Ovary (tissue), 9 donors: Measurements from ENCODE around the gene NDST4. TPM values are rescaled to one million over a fixed set of nuclear protein-coding genes. Genes with fewer than 3 reads are reported as not detected.

Experiments used
- DNase-seq, 5 donors: peaks; one replicate each; pipeline ENCODE4 v3.0.0-alpha.2; 2019 to 2020
- H3K27ac ChIP-seq, 2 donors: fragments of 200-600 bp; one replicate each; pipeline versions ENCODE4 v1.5.1 to v1.8.0; 2019 to 2022
- H3K27me3 ChIP-seq: fragments of 200-600 bp; one replicate; pipeline ENCODE4 v1.8.0; 2022
- H3K36me3 ChIP-seq: fragments of 200-600 bp; sonication (generic); one replicate; pipeline ENCODE4 v1.5.1; 2019
- H3K4me1 ChIP-seq: one replicate; pipeline ENCODE4 v1.8.1; 2013; ENCODE audit warnings: mild to moderate bottlenecking, moderate library complexity; ENCODE audit not compliant: insufficient read depth
- H3K4me3 ChIP-seq: fragments of 200-600 bp; sonication (generic); one replicate; pipeline ENCODE4 v1.5.1; 2017
- H3K9me3 ChIP-seq, 2 donors: fragments of 200-600 bp in 1 of 2; sonication (generic) in 1 of 2; one replicate each; pipeline versions ENCODE4 v1.5.1 to v1.8.1; 2013 to 2019; ENCODE audit warnings: mild to moderate bottlenecking in 1 of 2, moderate library complexity in 1 of 2
- CTCF ChIP-seq, 3 donors: fragments of 450-650 bp in 2 of 3; fragments of 200-600 bp in 1 of 3; IDR thresholded peaks; one replicate each; pipeline versions ENCODE4 v1.5.1 to v1.8.0; 2016 to 2022; ENCODE audit warnings: antibody characterized with exemption in 3 of 3, mild to moderate bottlenecking in 1 of 3
- EP300 ChIP-seq: sonication (generic); formaldehyde crosslinking; IDR thresholded peaks from one replicate; pipeline ENCODE4 v1.6.1; 2017; ENCODE audit warnings: antibody characterized with exemption
- POLR2A ChIP-seq: fragments of 450-650 bp; IDR thresholded peaks from one replicate; pipeline ENCODE4 v1.6.1; 2017; ENCODE audit warnings: antibody characterized with exemption, mild to moderate bottlenecking, moderate library complexity
- WGBS, 3 donors: extraction: QIAGEN DNeasy Blood & Tissue Kit in 1 of 3; methylation state at CpG; one replicate each; pipeline versions ENCODE4 v1.1.5 to v1.1.7; 2013 to 2017; 5-methylcytosine and 5-hydroxymethylcytosine counted together
- intact Hi-C, 4 donors: fragments of 100-400 bp; cut with DNase I; formaldehyde crosslinking; loops; one replicate each; pipeline versions ENCODE4 v1.11.0 to v1.15.1; 2022 to 2023
- polyA plus RNA-seq, 2 donors: library from polyadenylated mRNA; stranded (reverse); fragments of 200-250 nt in 1 of 2; fragments of 350-450 nt in 1 of 2; fragmentation: Illumina TruSeq in 1 of 2; extraction: RNeasy Lipid Tissue Mini Kit (QIAGEN cat#74804) in 1 of 2; gene quantifications; one replicate each; pipeline ENCODE4 v1.2.3, GENCODE V29; 2013 to 2014
- total RNA-seq, 7 donors: library from RNA; depleted of rRNA in 2 of 7; stranded (reverse); fragments of >200 nt in 2 of 7; fragmentation: NEBNext Ultra II Directional in 3 of 7; extraction: Animal tissue kit (Norgen Biotek cat#: 25700) in 3 of 7; gene quantifications; one replicate each; pipeline versions ENCODE4 v1.1.0 to v1.2.4, GENCODE V29; 2016 to 2023
- donor health status: DM: no; HTN: no; CAD: no; lungs with moderate emphysema.
- donor health status: DM: no; HTN: no; CAD: no.
- donor health status: Bipolar disorder and iron deficiency.
- donor health status: DM: yes; HTN: yes; CAD: no.
- donor health status: DM: no; HTN: no; CAD: no.
- donor health status: DM: yes; HTN: yes; CAD: no.

The NDST4 gene
- total and polyA plus RNA-seq, 9 donors, result 0.12 to 2.9 (median 0.72) TPM

- DNase-seq, result no peak
- H3K4me3 ChIP-seq, result no peak overlapping the region
- no peak overlapping the region for H3K27ac ChIP-seq
- no peaks in the 10 kb centered on the region for H3K9me3 ChIP-seq
- H3K27me3 ChIP-seq, result no peaks in the 10 kb centered on the region
- H3K4me1 ChIP-seq, result no peaks in the 10 kb centered on the region
- 80 to 84% (median 84%) methylated on average over 13 of the region's 13 CpGs for WGBS, 3 donors
- TF ChIP-seq EP300 (no peak), POLR2A (no peak), CTCF (IDR thresholded peaks at IDR 0.05) (no peak)
- H3K36me3 ChIP-seq, result no peaks in the 10 kb centered on the region
- intact Hi-C loops, result no loop called here
Observed at GRCh38 chr4:114921790-114922591, 191.4 kb downstream of the NDST4 start.

- 2 to 20% (median 5%) methylated on average over 3 of the region's 3 CpGs for WGBS, 3 donors
- TF ChIP-seq CTCF (IDR thresholded peaks at IDR 0.05) (no peak), EP300 (no peak), POLR2A (no peak)
- intact Hi-C loops, result no loop called here
Observed at GRCh38 chr4:114921191-114921590, 192.2 kb downstream of the NDST4 start.

GRCh38 chr4:114911111-114911510 lies 202.3 kb downstream of the NDST4 start:
- 97 to 100% (median 99%) methylated on average over 2 of the region's 2 CpGs for WGBS, 3 donors
- no peaks in the 10 kb centered on the region for H3K9me3 ChIP-seq
- no peaks in the 10 kb centered on the region for H3K4me1 ChIP-seq
- no peak overlapping the region for H3K4me3 ChIP-seq
- no peak overlapping the region for H3K27ac ChIP-seq
- H3K27me3 ChIP-seq, result no peaks in the 10 kb centered on the region
- intact Hi-C loops, result no loop called here
- TF ChIP-seq POLR2A, result no peak
- no peak for TF ChIP-seq CTCF (IDR thresholded peaks at IDR 0.05)
- TF ChIP-seq EP300, result no peak
- DNase-seq, result no peak
- H3K36me3 ChIP-seq, result no peaks in the 10 kb centered on the region

More at GRCh38 chr4:114921191-114921590, 192.2 kb downstream of the NDST4 start:
- H3K9me3 ChIP-seq, result no peaks in the 10 kb centered on the region
- H3K27ac ChIP-seq, result no peak overlapping the region
- H3K4me3 ChIP-seq, result no peak overlapping the region
- no peak for DNase-seq
- H3K36me3 ChIP-seq, result no peaks in the 10 kb centered on the region
- no peaks in the 10 kb centered on the region for H3K4me1 ChIP-seq
- no peaks in the 10 kb centered on the region for H3K27me3 ChIP-seq

GRCh38 chr4:114907568-114907967 lies 205.9 kb downstream of the NDST4 start:
- no peak overlapping the region for H3K4me3 ChIP-seq
- WGBS, 3 donors, result 11 to 14% (median 12%) methylated on average over 2 of the region's 2 CpGs

More at GRCh38 chr4:114907568-114907967, 205.9 kb downstream of the NDST4 start:
- DNase-seq, result no peak
- Histone ChIP-seq H3K9me3 (no peaks in the 10 kb centered on the region), H3K36me3 (no peaks in the 10 kb centered on the region), H3K27ac (no peak overlapping the region), H3K27me3 (no peaks in the 10 kb centered on the region), H3K4me1 (no peaks in the 10 kb centered on the region)
- intact Hi-C loops, result no loop called here
- TF ChIP-seq POLR2A (no peak), EP300 (no peak), CTCF (IDR thresholded peaks at IDR 0.05) (no peak)
